HG03103 (cell line): ENCODE results near the gene SRGAP3.

Experiments
- ATAC-seq: cut with Tn5 transposase; IDR thresholded peaks from one replicate; pipeline ENCODE4 v1.9.1; 2021; ENCODE audit warnings: low read depth; ENCODE audit not compliant: unreplicated experiment

SRGAP3 gene

DNA sequence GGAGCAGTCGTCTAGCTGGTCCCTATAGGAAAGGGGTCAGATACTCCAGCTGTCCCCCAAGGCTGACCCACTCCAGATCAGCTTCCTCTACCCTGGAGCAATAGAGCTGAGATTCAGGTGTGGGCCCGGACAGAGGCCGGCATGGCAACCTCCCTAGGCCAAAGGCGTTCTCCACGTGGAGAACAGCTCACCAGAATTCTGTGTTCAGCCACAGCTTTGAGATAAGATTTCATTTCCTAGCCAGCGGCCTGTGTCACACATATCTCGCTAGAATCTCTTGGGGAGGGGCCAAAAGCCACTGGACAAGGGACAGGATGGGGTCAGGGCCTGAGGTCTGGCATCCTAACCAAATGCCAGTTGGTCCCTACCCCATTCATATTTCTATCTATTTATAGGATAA, 20.1 kb downstream of the SRGAP3 start:
- ATAC-seq, result no peak

DNA sequence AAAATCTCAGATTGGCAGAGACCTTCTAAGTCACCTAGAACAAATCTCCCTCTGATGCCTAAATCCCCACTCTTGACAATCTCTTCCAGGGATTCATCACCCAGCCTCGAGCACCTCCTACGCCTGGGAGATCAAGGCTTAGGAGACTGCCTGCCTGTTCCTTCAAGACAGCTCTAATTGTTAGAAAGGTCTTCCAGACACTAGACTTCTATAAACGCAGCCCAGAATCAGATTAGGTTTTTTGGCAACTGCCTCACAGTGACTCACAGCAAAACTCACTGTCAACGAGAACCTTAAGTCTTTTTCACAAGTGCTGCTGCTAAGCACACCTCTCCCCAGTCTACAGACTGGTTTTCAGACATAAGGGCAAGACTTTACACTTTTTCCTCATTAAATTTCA, 23.1 kb downstream of the SRGAP3 start:
- no peak for ATAC-seq

DNA sequence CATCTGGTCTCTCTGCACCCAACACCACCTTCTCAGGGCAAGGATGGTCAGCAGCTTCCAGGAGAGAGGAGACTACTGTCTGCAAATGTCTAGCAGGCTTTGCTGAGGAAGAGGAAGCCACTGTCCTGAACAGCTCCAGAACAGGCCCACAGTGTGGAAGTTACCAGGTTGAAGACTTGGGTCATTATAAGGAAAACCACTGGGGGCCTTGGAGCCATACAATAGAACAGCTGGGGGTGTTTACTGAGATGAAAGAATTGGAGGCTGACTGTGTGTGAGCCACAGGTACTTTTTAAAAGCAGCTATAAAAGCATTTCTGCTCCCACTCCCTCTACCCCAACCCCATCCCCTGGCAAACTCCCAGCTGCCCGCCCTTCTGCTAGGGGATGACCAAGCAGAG, 24.2 kb downstream of the SRGAP3 start:
- no peak for ATAC-seq

DNA sequence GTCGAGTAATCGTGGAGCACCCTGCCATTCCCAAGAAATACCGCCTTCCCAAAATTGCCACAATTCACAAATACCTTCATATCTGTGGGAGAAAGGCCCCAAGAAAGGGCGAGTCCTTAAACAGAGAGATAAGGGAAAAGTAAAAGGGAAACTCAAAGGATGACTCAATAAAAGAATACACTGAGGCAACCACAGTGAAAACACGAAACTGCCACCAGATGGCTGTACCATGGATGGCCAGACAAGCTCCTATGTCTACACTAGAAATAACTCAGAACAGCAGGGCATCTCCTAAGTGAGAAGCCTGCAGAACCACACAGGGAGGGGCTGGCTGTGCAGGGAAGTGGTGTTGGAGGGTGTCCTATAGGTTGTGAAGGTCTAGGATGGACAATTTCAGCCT, 25.0 kb downstream of the SRGAP3 start:
- peak; percentile 94 for ATAC-seq

DNA sequence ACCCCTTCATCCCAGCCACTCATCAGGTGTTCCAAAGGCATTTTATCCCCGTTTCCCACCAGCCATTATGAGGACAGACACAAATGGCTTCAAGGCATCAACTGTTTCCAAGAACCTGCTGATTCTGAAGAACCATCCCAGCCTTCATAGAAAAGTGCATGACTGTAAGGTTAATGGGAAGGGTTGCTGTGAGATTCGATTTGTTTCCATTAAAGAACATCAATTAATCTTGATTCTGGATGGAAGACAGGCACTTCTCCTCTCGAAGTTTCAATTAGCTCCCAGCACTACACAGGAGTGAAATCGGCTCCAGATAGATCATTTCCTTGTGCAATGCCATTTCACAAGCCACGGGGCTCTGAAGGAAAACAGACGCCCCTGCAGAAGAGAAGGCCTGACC, 25.8 kb downstream of the SRGAP3 start:
- no peak for ATAC-seq

DNA sequence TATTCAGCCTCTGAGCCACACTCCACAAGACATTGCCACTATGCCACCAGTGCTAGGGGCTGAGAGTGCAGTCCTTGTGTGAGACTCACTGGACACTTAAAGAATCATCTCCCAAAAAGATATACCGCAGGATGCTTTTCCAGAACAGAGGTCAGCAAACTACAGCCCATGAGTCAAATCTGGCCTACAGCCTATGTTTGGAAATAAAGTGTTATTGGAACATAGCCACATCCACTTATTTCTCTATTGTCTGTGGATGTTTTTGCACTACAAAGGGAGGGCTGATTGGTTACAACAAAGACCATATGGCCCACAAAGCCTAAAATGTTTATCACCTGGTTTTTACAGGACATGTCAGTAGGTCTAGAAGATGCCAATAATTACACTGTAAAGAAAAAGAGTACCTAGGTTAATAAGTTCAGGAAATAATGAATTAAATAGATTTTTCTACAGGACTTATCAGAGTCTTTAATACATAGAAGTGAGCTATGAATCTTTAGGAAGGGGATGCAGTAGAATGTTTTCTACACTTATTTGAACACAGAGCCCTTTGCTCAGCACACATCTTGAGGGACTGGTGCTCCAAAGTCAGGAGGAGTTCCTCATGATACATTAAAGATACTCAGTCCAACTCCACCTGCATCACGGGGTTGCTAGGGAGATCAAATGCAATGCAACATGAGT, 26.3 kb downstream of the SRGAP3 start:
- ATAC-seq, result no peak

DNA sequence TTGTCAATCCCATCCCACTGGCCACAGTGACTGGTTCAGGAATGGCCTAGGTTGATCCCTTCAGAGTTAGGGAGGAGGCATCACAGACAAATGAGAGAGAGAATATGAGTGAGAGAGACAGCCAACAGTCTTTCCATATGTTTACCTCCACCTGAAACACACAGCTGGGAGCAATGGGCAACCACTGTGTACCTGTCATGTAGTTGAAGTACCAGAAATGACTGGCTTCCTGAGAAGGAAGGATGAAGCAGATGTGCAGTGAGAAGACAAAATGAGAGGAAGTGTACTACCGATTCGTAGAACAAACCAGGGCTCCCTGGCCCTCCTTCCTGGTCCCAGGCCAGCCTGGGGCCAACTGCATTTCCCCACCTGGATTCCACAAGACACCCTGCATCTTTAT, 27.4 kb downstream of the SRGAP3 start:
- no peak for ATAC-seq

DNA sequence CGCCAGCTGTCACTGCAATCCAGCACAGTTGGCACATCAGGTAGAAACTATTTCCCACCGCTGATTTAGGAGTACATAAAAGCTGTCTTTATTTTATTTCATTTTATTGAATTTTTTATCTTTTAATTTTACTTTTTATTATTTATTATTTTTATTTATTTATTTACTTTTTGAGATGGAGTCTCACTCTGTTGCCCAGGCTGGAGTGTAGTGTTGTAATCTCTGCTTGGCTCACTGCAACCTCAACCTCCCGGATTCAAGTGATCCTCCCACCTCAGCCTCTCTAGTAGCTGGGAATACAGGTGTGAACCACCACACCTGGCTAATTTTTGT, 31.0 kb downstream of the SRGAP3 start:
- ATAC-seq, result no peak

DNA sequence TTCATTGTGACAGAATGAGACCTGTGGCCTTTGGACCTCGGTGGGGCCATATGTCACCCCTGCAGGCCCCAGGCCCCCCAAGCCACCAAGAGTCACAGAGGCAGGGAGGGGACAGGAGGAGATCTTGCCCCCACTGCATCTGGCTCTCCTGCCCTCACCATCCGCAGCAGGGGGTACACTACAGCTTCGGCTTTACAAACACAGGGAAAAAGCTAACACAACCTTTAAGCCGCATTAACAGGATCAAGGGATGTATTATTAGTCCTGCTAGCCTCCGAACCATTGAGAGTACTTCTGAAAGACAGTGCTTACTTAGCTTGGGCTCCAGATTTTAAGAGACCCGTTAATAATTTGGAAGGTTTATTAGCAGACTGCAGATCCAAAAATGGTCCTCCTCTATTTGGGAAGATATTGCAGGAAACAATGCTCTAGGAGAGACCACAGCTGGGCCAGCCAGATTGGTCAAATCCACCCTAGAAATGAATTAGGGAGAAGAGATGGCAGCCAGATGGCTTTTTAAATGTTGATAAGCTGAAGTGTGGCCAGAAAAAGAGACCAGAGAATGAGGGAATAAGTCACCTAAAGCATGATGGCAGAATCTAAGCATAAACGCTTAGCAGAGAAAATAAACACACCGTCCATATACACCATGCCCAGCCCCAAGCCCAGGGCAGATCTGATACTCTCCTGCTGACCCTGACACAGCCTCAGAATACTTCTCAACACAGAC, 31.5 kb downstream of the SRGAP3 start:
- no peak for ATAC-seq

DNA sequence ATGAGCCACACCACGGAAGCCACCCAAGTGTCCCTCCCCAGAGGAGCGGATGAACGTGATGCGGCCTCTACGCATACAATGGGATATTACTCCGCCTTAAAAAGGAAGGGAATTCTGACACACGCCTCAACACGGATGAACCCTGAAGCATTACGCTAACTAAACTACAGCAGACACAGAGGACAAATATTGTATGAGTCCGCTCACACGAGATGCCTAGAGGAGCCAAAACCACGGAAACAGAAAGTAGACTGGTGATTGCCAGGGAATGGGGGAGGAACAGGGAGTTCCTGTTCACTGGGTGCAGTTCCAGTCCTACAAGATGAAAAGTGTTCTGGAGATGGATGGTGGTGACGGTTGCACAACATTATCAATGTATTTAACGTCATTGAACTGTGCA, 32.7 kb downstream of the SRGAP3 start:
- no peak for ATAC-seq

DNA sequence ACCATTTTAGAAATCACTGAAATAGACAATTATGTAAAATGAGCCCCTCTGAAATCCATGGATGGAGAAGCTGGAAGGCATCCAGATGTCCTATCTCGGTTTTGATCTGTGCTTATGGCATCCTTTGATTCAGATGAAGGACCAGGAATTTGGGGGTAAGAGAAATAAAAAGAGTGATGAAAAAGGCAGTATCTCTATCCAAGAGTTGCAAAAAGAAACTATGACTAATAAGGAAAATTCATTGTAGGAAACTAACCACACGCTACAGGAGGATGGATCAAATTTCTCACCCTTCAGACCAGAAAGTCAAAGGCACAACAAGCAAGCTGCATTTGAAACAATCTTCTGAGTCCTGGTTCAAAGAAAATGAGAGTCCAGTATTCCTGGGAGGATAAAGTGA, 34.8 kb downstream of the SRGAP3 start:
- no peak for ATAC-seq

DNA sequence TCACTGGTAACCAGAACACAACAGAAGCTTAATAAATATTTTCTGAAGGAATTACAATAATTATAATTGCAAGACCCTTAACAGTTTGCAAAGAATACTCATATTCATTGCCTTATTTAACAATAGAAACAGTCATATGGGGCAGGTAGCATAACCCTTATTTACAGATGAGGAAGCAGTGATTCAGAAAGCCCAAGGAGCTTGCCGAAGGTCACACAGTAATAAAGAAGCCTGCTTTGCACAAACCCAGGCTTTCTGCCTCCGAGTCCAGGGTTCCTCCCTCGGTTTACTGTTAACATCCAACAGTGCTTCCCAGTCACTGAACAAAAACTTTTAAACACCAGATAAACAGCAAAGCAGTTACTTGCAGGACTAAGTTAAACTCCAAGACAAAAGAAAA, 35.3 kb downstream of the SRGAP3 start:
- no peak for ATAC-seq

DNA sequence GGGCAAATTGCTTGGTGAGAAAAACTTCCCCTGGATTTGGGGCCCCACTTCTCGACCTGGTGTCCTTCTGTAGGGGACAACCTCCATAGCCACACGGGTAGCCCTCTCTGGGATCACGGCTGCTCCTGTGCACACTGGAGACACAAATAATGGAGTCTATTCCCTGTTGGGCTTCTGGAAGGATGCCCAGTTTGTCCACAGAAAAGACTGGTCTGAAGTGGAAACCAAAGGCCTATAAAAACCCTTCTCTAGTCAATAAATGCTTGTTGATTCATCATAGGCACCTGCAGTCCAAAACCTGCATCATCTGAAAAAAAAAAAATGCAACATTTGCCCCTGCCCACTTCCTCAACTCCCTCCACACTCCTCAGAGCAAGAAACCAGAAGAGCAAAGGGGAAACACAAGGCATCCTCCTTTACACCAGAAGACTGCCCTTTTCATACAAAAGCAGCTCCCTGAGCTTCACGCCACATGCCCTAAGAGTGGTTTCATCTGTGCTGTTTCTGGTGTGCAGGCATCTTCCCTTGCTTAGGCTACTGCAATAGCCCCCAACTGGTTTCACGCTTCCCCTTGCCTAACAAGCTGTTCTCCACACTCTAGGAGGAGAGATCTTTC, 36.3 kb downstream of the SRGAP3 start:
- ATAC-seq, result no peak

DNA sequence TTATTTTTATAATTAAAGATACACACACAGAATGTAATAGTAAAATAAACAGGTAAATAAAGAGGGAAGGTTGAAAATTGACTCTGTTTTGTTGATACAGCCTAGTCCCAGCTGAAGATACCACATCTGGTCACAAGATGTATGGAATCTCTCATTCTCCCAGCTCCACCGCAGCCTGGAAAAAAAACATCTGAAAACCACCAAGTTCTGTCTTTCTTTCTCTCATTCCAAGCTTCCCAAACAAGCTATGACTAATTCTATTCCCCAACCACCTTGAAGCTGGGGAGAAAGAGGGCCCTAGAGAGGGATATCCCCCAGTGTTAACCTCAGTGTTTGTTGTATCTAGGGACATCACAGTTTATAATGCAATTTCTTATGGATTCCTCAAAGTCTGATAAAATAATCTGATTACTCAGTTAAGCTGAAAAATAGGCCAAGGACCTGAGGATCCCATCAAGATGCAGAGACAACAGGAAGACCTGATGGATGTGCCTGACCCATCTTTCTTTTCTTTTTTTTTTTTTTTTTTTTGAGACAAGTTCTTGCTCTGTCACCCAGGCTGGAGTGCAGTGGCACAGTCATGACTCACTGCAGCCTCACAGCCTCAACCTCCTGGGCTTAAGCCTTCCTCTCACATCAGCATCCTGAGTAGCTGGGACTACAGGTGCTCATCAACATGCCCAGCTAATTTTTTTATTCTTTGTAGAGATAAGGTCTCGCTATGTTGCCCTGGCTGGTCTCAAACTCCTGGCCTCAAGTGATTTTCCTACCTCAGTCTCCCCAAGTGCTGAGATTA, 38.1 kb downstream of the SRGAP3 start:
- no peak for ATAC-seq

DNA sequence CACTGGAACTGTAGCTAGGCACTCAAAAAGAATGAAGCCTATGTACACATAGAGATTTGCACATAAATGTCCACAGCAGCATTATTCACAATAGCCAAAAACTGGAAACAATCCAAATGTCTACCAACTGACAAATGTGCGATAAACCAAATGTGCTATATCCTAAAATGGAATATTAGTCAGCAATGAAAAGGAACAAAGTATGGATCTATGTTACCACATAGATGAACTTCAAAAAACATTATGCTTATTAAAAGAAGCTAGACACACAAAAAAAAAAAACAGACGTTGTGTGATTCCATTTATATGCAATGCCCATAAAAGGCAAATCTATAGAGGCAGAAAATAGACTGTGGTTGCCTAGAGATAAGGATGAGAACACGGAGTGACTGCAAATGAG, 39.7 kb downstream of the SRGAP3 start:
- no peak for ATAC-seq

DNA sequence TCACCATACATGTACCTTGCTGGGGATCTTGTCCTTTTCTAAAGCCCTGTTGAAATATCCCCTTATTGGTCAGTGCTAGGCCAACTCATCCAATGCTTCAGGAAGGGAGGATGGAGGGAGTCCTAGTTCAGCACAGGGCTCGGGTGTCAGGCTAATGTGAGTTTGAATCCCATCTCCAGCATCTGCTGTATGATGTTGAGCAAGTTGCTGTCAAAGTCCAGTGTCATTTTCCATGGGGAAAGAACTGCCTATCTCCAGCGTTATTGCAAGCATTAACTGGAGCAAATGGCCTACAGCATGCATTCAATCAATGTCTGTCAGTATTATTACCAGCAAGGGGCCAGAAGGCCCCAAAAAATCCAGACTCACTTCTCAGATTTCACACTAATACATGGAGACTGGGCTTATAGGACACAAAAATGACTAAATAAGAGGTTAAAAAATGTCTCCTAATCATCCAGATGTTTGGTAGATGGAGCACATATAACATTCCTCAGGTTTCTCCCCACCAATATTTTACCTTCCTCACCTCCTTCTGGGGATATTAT, 40.8 kb downstream of the SRGAP3 start:
- no peak for ATAC-seq

DNA sequence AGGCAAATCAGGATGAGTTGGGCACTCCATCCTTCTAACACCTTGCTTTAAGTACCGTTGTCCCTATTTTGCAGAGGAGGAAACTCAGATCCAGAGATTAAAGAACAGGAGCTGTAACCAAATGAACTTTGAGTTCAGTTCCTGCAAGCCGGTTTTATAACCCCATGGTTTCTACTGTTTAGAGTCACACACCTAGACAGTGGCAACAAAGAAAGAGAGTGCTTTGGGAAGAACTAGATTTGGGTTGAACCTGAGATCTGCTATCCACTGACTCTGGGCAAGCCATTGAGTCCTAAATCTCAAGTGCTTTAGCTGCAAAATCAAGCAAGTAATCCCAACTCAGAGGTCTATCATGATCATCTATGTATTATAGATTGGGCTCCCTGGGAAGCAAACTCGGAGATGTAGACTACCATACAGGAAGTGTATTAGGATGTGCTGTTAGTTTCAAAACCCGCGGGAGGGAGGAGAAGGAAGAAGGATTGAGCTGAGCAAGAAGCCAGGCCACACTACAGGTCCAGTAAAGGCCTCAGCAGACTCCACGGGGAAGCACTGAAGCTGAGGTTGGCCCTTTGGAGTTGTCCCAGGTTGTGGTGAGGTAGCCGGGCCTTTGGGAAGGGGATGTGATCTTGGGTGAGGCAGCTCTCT, 42.2 kb downstream of the SRGAP3 start:
- no peak for ATAC-seq

DNA sequence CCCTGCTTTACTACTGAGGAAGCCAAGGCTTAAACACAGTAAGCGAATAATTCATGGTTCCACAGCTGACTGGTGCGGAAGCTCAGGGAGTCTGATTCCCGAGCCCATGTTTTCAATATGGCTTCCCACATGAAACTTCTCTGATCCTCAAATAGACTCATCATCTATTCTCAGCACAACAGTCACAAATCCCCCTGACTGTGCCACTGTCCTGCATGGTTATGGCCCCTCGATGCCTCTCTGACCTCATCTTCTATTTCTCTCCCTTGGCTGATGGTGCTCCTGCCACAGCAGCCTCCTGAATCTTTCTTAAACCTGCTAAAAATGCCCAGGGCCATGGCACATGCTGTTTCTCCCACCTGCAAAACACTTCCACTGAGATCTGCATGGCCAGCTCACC, 43.2 kb downstream of the SRGAP3 start:
- no peak for ATAC-seq

DNA sequence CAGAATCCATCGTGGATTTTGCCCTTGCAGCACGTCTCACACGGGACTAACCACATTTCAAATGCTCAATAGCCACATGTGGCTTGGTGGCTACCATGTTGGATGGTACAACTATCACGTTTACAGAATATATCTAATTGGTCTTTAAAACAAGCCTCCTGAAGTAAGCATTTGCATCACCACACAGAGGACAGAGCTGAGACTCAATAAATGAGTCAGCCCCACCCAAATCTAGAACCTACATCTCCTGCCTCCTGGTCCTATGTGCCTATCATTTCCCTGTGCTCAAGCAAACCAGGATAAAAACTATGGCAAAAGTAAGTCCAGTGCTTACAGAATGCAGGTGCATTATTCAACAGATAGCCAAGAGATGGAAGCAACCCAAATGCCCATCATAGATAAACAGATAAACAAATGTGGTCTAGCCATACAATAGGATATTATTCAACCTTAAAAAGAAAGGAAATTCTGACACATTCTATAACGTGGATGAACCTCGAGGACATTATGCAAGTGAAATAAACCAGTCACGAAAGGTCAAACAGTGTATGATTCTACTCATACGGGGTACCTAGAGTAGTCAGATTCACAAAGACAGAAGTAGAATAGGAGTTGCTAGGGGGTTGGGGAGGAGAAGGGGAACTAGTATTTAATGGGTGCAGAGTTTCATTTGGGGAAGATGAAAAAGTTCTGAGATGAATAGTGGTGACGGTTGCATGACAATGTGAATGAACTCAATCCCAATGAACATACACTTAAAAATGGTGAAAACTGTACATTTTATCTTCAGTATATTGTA, 43.9 kb downstream of the SRGAP3 start:
- ATAC-seq, result peak; percentile 67
